NCI-H345 treated with DMSO at 0.1 percent for 48 hours (cell line): Measurements from ENCODE around the gene BOD1.
"Not testable (repeated sequence)": the region's sequence is repeated elsewhere in the genome, so short reads cannot be mapped to it uniquely, and the experiment has no call there.

Experiments used
- DNase-seq: peaks from one replicate; lab custom pipeline; 2025; ENCODE audit not compliant: unreplicated experiment; lab: John Stamatoyannopoulos, UW

Gene BOD1

DNA sequence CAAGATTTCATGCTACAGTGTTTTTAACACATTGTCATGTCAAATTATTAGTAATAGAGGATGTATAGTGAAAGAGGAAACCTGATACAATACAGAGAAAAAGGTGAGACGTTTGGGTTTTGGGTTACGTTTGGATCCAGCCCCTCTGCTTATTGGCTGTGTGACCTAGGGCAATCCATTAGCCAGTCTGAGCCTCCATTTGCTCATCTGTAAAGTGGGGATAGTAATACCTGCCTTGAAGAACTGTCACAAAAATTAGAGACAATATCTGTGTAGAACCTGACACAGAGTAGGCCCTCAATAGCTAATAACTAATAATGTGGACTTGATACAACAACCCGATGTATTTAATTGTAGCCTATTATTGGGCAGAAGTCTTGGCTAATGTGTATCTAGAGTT, 4.3 kb upstream of the BOD1 start:
- no peak for DNase-seq

DNA sequence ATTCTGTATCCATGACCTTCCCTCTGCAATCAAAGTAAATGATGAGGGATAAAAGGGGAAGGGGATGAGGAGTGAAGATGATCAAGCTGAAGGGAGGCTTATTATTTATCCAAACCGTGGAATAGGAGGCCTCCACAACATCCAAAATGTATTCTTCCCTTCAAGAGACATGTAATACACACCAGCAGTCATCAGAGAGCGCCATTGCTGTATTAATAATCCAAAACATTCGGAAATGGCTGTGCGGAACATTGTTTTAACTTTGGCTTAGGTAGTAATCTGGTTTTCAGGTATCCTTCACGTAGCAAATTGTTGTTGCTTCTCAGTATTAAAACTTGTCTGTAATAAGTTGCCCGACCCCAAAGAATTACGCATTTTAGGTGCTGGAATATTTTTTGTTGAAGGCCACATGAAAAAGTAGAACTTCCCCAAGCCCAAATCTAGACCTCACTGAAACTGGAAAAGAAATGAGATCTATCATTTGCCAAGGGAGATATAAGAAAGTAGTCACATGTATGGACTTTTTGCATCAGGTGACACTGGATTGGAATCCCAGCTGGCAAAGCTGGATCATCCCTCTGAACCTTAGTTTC, 2.6 kb upstream of the BOD1 start:
- peak; percentile 45 for DNase-seq

DNA sequence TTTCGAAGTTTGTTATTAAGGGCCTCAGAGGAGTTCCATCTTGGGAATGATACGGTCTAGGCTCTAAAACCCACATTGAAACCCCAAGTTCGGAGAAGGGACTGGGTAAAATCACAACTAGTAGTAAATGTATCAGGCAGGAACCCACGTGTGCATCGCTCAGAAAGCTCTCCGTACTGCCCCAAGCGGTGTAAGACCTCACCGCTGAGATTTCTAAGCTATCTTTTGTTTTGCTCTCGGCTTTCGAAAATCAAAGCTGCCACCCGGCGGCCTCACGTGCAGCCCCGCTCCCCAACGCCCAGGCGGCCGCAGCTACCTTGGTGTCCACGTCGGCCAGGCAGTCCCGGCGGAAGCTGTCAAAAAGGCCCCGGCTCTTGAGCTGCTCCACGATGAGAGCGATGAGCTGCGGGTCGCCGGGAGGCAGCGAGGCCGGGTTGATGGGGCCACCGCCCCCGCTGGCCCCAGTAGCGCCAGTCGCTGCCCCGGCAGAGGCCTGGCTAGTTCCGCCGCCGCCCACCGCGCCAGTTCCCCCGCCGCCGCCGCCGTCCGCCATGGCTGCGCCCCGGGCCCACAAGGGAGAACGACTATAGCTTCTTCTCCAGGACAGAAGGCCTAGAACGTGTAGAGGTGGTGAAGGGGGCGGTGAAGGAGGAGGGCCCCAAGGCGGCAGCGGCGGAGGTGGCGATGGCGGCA, 420 bp downstream of the BOD1 start:
- peak; percentile 39 for DNase-seq

DNA sequence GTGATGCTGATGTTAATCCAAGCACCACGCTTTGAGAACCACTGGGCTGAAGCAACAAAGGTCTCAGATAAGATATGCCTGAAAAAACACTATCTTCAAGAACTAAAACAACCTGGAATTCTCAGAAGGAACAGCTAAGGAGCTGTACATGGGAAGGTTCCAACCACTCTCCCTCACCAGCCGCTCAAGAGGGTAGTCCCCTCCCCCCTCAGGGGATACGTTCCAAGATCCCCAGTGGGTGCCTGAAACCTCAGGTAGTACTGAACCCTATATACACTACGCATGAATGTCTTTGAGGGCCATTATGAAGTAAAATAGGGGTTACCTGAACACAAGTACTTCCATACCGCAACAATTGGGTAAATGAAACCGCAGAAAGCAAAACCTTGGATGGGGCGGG, 1.9 kb downstream of the BOD1 start:
- DNase-seq = no peak

DNA sequence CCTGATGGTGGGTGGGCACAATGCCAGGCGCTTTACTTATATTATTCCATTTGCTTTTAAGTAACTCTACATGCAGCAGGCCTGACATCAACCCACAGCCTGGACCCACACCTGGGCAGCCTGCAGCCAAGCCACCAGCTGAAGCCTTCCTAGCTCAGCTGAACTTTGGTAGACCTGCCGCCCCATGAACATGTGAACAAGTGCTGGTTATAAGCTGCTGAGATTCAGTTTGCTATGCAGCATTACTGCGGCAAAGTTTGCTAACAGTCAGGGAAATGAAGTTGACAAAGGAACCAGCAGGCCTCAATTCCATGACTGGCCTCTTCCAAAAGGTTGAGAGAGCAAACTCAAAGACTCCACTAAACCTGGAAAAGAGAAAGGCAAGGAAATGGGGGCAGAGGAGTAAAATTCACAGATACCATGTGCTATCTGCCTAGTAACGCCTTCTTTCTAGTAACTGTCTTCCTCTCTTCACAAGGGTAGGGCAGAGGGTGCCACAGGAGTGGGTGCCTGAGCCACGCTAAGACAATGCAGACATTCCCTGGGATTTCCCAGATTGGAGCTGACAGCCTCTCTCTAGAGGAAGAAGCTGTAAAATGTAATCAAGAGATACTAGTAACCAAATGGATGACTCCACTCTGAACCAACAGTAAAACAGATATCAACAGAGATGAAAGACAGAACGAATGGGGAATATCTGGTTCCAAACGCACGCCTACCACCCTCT, 2.9 kb downstream of the BOD1 start:
- no peak for DNase-seq

DNA sequence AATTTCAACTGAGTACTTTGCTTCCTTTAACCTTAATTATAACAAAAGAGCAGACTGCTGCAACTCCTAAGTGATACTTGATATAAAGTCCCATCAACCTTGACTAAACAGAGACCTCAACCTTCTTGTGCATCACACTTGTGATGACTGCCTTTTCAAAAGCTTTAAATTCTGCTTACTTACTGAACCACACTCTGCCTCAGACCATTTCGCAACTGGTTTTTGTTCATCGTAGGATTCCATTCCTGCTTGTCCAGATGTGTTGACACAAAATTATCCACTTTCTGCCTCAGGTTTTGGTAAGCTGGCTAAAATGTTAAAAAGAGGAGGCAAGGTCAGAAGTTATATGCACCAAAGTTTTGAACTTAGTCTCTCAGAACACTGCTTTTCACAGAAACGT, 3.5 kb downstream of the BOD1 start:
- DNase-seq = no peak

DNA sequence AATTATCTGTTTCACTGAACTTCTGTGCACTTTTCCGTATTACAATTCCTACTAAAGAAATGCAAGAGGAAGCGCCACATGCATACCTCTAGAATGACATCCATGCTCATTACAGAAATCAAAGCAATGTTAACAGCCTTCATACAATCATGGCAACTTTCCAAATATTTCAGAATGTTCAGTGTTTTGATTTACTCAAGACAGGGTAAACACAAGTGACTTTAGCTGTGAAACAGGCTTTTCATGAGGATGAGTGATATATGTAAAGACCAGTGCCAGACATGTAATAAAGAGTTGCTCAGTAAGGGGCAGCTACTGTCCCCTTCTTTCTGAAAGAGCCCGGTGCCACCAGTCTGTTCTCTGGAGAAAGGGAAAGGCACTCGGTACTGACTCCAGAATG, 4.7 kb downstream of the BOD1 start:
- DNase-seq = no peak

DNA sequence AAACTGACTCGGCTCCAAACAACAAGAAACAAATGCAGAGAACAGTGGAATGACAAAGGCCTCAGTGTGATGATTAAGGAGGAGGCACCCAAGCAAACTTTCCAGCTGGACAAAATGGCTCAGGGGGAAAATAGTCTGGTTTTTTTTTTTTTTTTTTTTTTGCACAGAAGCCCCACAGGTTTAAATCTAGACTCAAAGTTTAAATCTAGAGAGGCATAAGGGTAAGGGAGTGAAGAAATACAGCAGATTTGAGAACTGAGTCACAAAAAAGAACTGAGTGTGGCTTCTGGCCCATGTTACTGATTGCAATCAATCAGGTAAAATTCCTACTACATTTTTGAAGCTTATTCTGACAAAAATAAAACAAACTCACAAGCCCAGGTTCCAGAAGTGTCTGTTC, 12.3 kb downstream of the BOD1 start:
- DNase-seq = no peak

DNA sequence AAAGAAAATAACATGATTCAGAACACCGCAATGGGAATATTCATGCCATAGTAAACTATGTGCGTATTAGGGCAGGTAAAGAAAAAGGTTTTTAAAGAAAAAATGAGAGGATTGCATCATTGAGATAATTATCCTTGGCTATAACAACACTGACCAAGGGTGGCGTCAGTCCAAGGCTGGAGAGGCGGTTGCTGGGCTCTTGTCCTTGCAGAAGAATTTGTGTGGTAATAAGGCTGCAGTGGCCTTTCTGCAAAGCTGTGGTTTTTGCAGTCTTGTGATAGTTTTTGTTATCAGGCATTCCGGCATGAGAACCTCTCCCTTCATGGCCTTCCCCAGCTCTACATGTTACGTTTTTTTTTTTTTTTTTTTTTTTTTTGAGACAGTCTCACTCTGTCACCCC, 14.0 kb downstream of the BOD1 start:
- DNase-seq = no peak

DNA sequence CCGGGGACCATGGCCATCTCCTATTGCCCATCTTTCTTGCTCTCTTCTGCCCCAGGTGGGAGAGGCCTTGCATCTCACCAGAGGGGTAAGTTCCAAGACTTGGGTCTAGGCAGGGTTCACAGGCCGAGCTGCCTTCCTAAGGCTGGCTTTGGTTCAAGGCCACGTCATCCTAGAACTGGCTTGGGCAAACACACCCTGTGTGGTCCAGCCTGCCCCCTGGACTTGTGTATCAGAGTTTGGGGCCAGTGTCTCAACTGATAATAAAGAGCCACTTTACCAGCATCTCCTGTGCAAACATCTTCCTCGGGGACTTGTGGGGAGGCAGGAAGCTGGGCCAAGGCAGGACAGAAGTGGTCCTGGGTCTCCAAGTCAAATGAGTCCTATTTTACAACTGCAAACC, 17.8 kb downstream of the BOD1 start:
- no peak for DNase-seq

DNA sequence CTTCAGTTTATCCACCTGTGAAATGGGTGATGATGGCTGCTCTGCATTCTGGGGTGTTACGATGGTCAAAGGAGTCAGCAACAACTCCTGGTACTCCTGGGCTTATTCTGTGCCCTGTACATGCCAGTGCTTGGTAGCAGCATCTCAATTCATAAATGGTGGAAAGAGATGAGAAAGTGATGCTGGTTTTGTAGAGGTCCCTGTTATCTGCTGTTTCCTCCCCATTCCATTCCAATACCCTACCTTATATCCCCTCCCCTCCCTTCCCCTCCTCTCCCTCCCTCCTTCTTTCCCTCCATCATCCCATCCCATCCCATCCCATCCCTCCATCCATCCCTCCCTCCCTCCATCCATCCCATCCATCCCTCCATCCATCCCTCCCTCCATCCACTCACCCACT, 19.1 kb downstream of the BOD1 start:
- no peak for DNase-seq

DNA sequence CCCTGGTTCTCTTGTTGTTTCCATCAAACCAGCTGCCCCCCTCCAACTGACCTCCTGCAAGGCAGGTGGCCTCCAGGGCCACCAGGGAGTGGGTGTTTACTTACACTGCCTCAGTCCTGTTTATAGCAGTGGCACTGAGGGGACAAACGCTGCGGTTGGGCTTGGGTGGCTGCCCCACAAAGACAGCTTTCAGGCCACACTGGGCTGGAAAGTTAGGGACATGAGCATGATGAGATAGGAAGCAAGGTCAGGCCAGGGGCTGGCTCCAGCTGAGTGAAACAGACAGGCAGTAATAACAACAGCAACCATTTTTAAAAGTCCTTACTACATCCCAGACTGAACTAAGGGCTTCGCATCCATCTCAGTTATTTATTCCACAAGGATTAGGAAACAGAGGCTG, 20.6 kb downstream of the BOD1 start:
- DNase-seq = no peak

DNA sequence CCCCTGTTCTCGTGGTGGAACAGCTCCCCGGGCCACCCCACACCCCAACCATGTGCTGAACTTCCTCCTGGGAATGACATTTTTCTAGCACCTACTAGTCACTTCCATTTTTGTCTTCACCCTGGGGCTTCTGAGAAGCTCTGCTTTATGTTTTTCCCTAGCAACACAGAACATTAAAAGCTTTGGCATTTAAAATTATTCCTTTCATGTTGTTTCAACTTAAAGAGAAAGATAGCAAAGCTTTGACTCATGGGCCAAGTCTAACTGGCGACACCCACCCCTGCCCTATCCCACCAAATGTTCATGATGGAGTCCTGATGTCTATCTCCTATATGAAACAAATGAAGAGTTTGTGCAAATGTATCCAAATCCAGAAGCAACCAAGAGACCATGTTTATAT, 22.4 kb downstream of the BOD1 start:
- DNase-seq = no peak

DNA sequence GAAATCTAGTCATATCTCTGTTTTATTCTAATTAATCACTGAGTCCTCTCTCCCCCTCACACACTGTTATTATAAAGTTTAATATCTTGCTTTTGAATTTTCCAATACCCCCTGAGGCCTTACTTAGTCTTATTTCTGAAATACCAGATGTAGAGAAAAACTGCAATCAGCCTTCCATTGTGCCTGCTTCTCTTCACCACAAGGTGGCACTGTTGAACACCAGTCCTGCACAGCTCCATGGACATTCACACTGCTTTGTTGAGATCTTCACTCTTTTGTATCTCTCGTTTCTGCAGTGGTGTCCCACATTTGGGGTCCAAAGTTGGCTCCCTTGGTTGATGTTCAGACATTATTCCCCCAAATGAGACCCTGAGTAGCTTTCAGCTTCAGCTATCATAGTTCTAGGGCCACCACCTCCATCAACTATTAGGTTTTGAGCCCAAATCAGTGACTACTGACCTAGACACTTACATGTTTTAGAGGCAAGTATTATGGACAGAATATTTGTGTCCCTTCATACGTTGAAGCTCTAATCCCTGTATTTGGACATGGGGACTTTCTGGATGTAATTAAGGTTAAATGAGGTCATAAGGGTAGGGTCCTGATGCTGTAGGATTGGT, 24.3 kb downstream of the BOD1 start:
- no peak for DNase-seq

DNA sequence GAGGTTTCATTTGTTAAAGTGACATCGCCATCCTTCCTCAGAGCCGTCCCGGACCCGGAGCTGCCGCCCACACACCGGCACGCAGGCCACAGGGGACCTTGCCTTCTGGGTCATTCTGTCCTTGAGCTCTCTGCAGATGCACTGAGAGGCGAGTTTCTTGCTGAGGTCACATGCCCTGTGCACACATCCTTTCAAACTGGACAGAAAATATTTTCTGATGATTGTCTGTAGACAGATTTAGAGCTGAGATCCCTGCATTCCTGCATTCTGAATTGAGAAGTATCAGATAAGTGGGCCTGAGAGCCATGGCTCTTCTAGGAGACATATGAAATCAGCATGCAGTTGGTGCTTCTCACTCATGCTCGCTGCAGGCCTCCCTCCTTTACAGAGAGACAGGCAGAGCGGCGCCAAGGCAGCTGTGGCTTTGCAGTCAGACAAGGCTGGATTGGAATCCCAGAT, 25.4 kb downstream of the BOD1 start:
- no peak for DNase-seq

DNA sequence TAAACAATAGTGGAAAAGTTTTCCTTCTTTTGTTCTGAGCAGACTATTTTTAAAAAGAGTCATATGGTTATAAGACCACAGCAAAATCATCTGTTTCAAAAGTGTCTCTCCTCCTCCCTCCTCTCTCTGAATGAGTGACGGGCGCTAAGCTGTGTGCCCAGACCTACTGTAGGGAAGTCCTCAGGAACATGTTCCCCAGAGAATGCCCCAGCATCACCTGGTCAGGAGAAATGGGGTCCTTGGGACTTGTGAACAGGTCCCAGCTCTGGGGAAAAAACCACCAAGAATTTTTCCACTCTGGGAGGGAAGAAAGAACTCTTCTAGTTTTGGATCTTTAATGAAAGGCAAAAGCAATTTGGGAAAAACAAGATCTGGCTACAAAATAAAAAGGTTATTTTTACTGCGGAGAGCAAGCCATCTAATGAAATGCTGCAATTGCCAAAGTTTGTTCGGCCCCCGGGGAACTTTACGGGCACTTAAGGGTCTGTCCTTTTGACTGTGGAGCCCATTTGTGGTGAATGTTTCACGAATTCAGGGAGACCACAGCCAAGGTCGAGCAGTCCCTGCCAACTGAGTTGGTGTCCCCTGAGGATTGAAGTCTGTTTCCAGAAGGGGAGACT, 25.9 kb downstream of the BOD1 start:
- DNase-seq = no peak

DNA sequence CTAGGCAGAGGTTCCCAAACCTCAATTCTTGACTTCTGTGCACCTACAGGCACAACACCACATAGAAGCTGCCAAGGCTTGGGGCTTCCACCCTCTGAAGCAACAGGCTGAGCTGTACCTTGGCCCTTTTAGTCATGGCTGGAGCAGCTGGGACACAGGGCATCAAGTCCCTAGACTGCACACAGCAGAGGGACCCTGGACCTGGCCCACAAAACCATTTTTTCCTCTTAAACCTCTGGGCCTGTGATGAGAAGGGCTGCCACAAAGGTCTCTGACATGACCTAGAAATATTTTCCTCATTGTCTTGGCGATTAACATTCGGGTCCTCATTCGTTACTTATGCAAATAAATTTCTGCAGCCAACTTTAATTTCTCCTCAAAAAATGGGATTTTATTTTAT, 30.3 kb downstream of the BOD1 start:
- DNase-seq = not testable (repeated sequence)

DNA sequence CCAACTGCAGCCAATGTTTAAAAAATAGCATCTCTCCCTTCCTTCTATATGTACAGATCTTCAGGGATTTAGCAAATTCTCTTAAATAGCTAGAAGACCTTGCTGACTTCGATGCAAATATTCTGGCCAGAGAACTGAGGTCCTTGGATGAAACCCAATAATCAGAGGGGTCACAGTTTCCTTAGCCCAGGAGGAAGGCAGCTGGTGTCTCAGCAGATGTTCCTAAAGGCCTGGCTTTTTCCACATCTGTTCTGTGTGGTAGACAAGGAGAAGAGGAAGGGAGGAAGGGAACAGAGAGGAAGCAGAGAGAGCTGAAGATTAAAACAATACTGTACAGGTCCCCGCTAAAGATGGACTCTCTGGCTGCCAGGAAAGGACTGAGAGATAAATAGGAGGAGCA, 33.1 kb downstream of the BOD1 start:
- DNase-seq = no peak

DNA sequence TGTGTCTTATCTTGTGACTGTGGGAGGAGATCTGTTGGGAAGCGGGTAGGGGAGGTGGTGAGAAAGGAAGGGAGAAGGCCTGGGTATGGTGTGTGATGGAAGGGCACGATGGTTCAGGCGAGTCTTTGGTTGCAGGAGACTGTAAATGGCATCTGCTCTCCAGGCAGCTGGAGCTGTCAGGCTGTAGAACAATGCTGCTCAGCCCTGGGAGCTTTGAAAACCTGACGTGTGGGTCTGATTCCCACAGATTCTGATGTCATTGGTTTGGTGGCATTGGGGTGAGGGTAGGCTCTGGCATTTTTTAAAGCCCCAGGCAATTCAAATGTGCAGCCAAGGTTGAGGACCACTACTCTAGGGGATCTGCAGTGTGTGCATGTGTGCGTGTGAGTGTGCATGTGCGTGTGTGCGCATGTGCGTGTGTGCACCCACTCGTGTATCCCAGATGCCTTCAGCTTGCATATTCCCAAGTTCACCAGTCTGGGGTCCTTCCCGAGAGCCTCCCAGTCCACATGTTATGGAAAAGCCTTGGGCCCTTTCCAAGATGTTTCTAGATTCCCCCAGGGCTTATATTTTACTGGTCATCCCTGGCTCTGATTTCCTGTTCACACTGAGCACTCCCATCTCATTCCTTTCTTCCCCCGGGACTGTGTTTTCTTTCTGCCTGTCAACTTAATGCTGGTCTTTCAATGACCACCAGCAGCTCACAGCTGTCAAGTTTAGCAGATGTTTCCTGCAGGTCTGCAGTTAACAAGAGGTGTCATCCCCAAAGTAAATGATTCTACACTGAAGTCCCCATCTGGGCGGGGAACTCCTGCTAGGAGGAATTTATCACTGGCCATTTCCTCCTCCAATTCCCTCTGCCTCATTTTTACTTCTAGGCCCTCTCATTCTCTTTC, 34.0 kb downstream of the BOD1 start:
- no peak for DNase-seq

DNA sequence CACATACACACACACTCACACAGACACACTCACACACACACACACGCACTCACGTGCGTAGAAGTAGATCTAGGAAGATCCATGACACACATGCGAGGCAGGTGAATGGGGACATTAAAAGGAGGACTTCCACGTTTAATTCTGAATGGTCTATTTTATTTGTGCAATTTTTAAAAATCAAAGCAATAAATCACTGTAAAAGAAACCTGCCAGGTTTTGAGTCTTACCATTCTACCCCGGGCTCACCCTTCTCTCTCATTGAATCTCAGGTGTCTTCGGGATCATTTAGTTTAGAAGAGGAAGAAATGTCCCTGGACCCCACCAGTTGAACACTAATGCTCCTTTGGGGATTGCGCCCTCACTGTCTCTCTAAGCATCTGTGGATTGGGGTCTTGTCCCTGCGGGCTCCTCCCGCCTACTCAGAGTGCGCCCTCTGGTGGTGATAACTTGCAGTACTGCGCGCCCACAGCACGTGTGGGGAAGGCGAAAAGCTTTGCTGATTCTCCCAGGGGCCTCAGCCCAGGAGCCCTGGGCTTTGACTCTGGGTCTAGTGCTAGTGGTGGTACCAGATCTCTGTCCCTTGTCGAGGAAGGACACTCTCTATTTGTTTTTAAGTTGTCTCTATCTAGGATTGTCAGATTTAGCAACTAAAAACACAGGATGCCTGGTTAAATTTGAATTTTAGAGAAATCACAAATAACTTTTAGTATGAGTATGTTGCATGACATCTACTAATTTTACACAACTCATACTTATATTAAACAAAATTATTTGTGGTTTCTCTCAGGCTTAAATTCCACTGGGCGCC, 34.8 kb downstream of the BOD1 start:
- no peak for DNase-seq
